Mammary epithelial cell (primary cell): ENCODE results near the gene MIS12.

Source experiments
- CTCF ChIP-seq, 2 donors: IDR thresholded peaks in 1 of 2; conservative IDR thresholded peaks in 1 of 2; 2 replicates each; pipeline ENCODE4 v1.5.1; 2011 to 2012; ENCODE audit warnings: inconsistent platforms in 2 of 2, low read length in 2 of 2, mild to moderate bottlenecking in 2 of 2, control low read depth in 1 of 2, low read depth in 1 of 2; ENCODE audit not compliant: insufficient read depth in 1 of 2; ENCODE audit errors: extremely low read depth in 1 of 2
- EZH2 ChIP-seq: IDR thresholded peaks from 2 replicates; pipeline ENCODE4 v1.6.1; 2012; ENCODE audit warnings: low read length, inconsistent platforms, borderline replicate concordance

DNA sequence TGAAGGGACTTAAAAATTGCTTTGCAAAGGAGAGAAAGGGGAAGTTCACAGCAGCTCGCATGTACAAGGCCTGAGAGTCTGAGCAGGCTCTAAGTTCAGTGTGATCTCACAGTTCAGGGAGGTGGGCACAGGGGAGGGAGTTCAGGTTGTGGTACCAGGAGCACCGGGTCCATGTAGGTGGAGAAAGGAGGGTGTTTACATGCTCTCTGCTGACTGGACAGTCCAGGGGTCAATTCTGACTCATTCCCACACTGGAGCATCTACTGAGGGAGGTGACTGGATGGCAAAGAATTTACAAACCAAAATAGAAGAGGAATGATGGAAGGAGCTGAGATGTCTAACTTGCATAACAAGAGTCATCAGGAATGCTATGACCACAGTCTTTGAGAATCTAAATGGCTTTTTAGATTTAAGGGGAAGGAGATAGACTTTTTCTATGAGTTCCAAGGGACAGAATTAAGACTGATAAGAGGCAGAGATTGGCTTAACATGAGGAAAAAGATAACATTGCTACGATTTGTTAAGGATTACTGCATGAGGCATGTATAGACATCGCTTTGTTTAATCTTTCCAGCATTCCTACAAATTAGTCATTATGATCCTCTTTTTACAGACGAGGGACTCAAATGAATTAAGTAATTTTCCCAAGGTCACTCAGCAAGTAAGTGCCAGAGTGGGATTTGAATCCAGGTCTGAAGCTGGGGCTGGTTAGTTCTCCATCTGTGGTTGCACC is 29.9 kb downstream of the MIS12 start:
- no peak for TF ChIP-seq CTCF (conservative IDR thresholded peaks at IDR 0.05 in 1 of 2, IDR thresholded peaks at IDR 0.05 in 1 of 2; ENCODE audit: extremely low read depth in 1 of 2, insufficient read depth in 1 of 2, low read depth in 1 of 2, low read length in 2 of 2)
- no peak for TF ChIP-seq EZH2
